Muscle layer of colon (tissue), 2 donors: ENCODE measurements around the gene ASB17.
"Not testable (repeated sequence)": the region's sequence is repeated elsewhere in the genome, so short reads cannot be mapped to it uniquely, and the experiment has no call there.

Source experiments
- H3K27ac ChIP-seq: one replicate; pipeline ENCODE4 v1.7.0; 2013; ENCODE audit warnings: low read depth, mild to moderate bottlenecking, low read length, moderate library complexity
- H3K27me3 ChIP-seq, 2 donors: one replicate each; pipeline ENCODE4 v1.7.0; 2013; ENCODE audit warnings: low read length in 2 of 2, mild to moderate bottlenecking in 2 of 2; ENCODE audit not compliant: insufficient read depth in 2 of 2, control insufficient read depth in 1 of 2
- H3K36me3 ChIP-seq: one replicate; pipeline ENCODE4 v1.7.0; 2013; ENCODE audit warnings: mild to moderate bottlenecking, low read length; ENCODE audit not compliant: insufficient read depth
- H3K4me1 ChIP-seq: one replicate; pipeline ENCODE4 v1.7.0; 2013; ENCODE audit warnings: mild to moderate bottlenecking, low read length; ENCODE audit not compliant: insufficient read depth
- H3K4me3 ChIP-seq, 2 donors: one replicate each; pipeline ENCODE4 v1.7.0; 2013; ENCODE audit warnings: low read length in 2 of 2, low read depth in 1 of 2, mild to moderate bottlenecking in 1 of 2, moderate library complexity in 1 of 2
- H3K9ac ChIP-seq: one replicate; pipeline ENCODE4 v1.7.0; 2013; ENCODE audit warnings: low read length
- H3K9me3 ChIP-seq: one replicate; pipeline ENCODE4 v1.7.0; 2013; ENCODE audit warnings: mild to moderate bottlenecking, low read length
- donor health status: abdominal sarcoma.
- donor health status: Adenocarcinoma of cecum.

The ASB17 gene

GRCh38 chr1:75932304-75932703 is at the start of gene ASB17:
Gene ASB17 (minus strand): TSS chr1:75932404. CDS start chr1:75932291, 113 bp downstream.
- no peaks in the 10 kb centered on the region for H3K9me3 ChIP-seq
- H3K9ac ChIP-seq: no peak within 1 kb of the TSS
- H3K27ac ChIP-seq: no peak within 1 kb of the TSS
- no peaks in the 10 kb centered on the region for H3K27me3 ChIP-seq
- H3K4me1 ChIP-seq: no peaks in the 10 kb centered on the region
- H3K36me3 ChIP-seq: no peaks in the 10 kb centered on the region
- H3K4me3 ChIP-seq: no peak within 1 kb of the TSS

- Histone ChIP-seq H3K4me3 (no peak overlapping the region), H3K9me3 (no peaks in the 10 kb centered on the region), H3K9ac (no peak overlapping the region), H3K27ac (no peak overlapping the region), H3K4me1 (no peaks in the 10 kb centered on the region), H3K36me3 (no peaks in the 10 kb centered on the region), H3K27me3 (no peaks in the 10 kb centered on the region)
Observed at GRCh38 chr1:75980972-75981897, 49.0 kb upstream of the ASB17 start.

GRCh38 chr1:75970631-75971030 is 38.4 kb upstream of the ASB17 start:
- H3K36me3 ChIP-seq: no peaks in the 10 kb centered on the region
- H3K4me3 ChIP-seq: no peak overlapping the region
- no peaks in the 10 kb centered on the region for H3K4me1 ChIP-seq
- no peaks in the 10 kb centered on the region for H3K9me3 ChIP-seq
- no peaks in the 10 kb centered on the region for H3K27me3 ChIP-seq
- H3K27ac ChIP-seq: no peak overlapping the region
- H3K9ac ChIP-seq: no peak overlapping the region

GRCh38 chr1:75969550-75969949 is 37.3 kb upstream of the ASB17 start:
- no peaks in the 10 kb centered on the region for H3K4me1 ChIP-seq

GRCh38 chr1:75967719-75968118 is 35.5 kb upstream of the ASB17 start:
- no peaks in the 10 kb centered on the region for H3K27me3 ChIP-seq
- no peak overlapping the region for H3K4me3 ChIP-seq
- no peaks in the 10 kb centered on the region for H3K36me3 ChIP-seq
- H3K9ac ChIP-seq: no peak overlapping the region
- no peaks in the 10 kb centered on the region for H3K4me1 ChIP-seq
- H3K27ac ChIP-seq: no peak overlapping the region
- H3K9me3 ChIP-seq: no peaks in the 10 kb centered on the region

More at GRCh38 chr1:75969550-75969949, 37.3 kb upstream of the ASB17 start:
- H3K9ac ChIP-seq: no peak overlapping the region
- no peak overlapping the region for H3K27ac ChIP-seq
- H3K36me3 ChIP-seq: no peaks in the 10 kb centered on the region
- H3K27me3 ChIP-seq: no peaks in the 10 kb centered on the region
- no peaks in the 10 kb centered on the region for H3K9me3 ChIP-seq
- no peak overlapping the region for H3K4me3 ChIP-seq

- Histone ChIP-seq H3K27ac (no peak overlapping the region), H3K9ac (no peak overlapping the region), H3K4me1 (no peaks in the 10 kb centered on the region), H3K4me3 (no peak overlapping the region), H3K27me3 (no peaks in the 10 kb centered on the region), H3K36me3 (no peaks in the 10 kb centered on the region), H3K9me3 (no peaks in the 10 kb centered on the region)
Observed at GRCh38 chr1:75964760-75965408, 32.7 kb upstream of the ASB17 start.

GRCh38 chr1:75964110-75964759 is 32.0 kb upstream of the ASB17 start:
- not testable (repeated sequence) for H3K9me3 ChIP-seq, H3K9ac ChIP-seq, H3K4me3 ChIP-seq, H3K4me1 ChIP-seq, H3K27ac ChIP-seq, H3K36me3 ChIP-seq, H3K27me3 ChIP-seq

- Histone ChIP-seq H3K4me3 (no peak overlapping the region), H3K27ac (no peak overlapping the region), H3K9me3 (no peaks in the 10 kb centered on the region), H3K4me1 (no peaks in the 10 kb centered on the region), H3K36me3 (no peaks in the 10 kb centered on the region), H3K9ac (no peak overlapping the region), H3K27me3 (no peaks in the 10 kb centered on the region)
Observed at GRCh38 chr1:75954586-75954985, 22.4 kb upstream of the ASB17 start.

GRCh38 chr1:75953461-75953860 is 21.3 kb upstream of the ASB17 start:
- Histone ChIP-seq H3K36me3 (no peaks in the 10 kb centered on the region), H3K27ac (no peak overlapping the region), H3K4me1 (no peaks in the 10 kb centered on the region), H3K4me3 (no peak overlapping the region), H3K9ac (no peak overlapping the region), H3K27me3 (no peaks in the 10 kb centered on the region), H3K9me3 (no peaks in the 10 kb centered on the region)

GRCh38 chr1:75952016-75952415 is 19.8 kb upstream of the ASB17 start:
- no peaks in the 10 kb centered on the region for H3K36me3 ChIP-seq
- no peaks in the 10 kb centered on the region for H3K27me3 ChIP-seq
- no peaks in the 10 kb centered on the region for H3K9me3 ChIP-seq
- H3K4me1 ChIP-seq: no peaks in the 10 kb centered on the region
- no peak overlapping the region for H3K27ac ChIP-seq
- no peak overlapping the region for H3K4me3 ChIP-seq
- H3K9ac ChIP-seq: no peak overlapping the region

- Histone ChIP-seq H3K27ac (no peak overlapping the region), H3K27me3 (no peaks in the 10 kb centered on the region), H3K36me3 (no peaks in the 10 kb centered on the region), H3K9ac (no peak overlapping the region), H3K4me3 (no peak overlapping the region), H3K4me1 (no peaks in the 10 kb centered on the region), H3K9me3 (no peaks in the 10 kb centered on the region)
Observed at GRCh38 chr1:75950176-75950575, 18.0 kb upstream of the ASB17 start.
